IPS-NIHi7 (cell line): ENCODE results near the gene HSPH1.
"Not testable (repeated sequence)": the region's sequence is repeated elsewhere in the genome, so short reads cannot be mapped to it uniquely, and the experiment has no call there.

Experiments
- DNase-seq: peaks from one replicate; pipeline ENCODE4 v3.0.0; 2012; ENCODE audit warnings: mixed read lengths; ENCODE audit errors: extremely low spot score

Gene HSPH1

DNA sequence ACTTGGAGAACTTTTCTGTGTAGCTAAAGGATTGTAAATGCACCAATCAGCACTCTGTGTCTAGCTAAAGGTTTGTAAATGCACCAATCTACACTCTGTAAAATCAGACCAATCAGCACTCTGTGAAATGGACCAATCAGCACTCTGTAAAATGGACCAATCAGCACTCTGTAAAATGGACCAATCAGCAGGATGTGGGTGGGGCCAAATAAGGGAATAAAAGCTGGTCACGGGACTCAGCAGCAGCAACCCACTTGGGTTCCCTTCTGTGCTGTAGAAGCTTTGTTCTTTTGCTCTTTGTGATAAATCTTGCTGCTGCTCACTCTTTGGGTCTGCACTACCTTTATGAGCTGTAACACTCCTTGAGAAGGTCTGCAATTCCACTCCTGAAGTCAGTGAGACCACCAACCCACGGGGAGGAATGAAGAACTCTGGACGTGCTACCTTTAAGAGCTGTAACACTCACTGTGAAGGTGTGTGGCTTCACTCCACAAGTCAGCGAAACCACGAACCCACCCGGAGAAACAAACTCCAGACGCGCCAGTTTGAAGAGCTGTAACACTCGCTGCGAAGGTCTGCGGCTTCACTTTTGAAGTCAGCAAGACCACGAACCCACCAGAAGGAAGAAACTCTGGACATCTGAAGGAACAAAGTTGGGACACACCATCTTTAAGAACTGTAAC, 16.2 kb upstream of the HSPH1 start:
- DNase-seq = not testable (repeated sequence)

DNA sequence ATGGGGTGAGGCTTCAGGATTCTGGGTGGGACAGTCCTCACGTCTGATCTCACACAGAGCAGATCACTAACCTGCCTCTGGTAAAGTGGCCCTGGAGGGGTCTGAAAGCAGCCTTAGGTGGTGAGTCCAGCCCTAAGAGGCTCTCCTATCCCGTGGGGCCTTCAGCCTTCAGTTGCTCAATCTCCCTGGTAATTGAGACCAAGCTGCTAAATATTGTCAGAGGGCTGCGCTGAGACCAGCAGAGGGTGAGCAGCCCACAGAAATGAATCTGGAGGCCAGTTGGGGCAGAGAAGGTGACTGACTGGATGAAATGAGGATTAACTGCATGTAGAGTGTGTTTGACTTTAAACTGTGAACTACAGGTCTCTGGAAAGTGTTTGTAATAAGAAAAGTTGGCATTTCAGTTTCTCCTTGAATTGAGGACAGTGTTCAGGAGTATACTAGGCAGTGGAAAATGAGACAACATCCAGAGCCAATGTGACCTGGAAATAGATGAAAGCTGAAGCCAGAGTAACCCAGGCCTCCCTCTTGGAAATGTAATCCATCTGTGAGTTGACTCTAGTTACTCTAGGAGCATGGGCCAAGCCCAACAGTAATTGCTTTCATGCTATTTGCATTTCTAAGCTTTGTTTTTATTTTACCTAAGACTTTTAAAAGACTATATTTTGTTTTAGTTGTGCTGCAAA, 14.3 kb upstream of the HSPH1 start:
- no peak for DNase-seq

DNA sequence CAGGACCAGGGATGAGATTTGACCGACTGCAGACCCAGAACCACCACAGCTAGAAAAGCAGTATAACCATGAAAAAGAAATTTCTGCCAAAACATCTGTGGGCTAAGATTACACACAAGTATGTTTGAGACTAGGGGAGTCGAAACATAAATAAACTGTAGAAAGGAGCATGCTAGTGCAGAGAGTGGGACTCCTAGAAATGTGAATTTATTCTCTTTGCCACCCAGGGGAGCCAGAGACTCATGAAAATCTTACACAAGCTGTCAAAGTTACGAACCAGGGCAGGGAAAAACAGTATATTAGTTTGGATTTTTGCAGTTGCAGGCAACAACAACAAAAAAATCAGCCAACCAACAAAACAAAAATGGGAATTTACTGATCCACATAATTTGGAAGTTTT, 12.3 kb upstream of the HSPH1 start:
- DNase-seq = no peak

DNA sequence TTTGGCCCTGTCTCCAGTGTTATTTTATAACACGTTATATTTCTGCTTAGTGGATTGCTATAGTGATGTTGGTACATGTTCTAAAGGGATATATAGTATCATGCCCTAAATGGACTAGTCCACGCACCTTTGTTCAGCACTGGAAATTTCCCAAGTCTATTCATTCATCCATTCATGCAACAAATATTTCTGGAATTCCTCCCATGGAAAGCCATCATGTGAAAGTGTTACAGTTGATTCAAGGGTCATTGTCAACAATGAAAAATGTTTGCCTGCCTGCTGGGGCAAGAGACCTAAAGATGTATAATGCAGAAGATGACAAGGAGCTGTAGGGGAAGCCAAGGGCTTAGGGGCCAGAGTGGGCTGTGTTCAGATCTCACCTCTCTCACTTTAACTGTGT, 10.8 kb upstream of the HSPH1 start:
- no peak for DNase-seq

DNA sequence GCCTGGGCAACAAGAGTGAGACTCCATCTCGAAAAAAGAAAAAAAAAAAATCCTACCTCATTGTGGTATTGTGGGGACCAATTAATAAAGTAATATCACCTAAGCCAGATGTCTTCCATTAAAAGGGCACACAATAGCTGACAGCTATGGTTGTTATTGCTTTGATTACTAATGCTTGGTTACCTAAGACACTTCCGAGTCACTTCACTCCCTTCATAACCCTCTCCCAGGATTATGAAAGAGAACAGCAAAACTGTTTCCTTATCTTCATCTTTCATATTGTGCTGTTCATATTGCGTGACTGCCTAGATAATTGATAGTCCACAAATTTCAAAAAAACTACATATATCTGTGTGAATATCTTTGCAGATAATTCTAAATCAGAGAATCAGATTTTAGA, 10.3 kb upstream of the HSPH1 start:
- no peak for DNase-seq

DNA sequence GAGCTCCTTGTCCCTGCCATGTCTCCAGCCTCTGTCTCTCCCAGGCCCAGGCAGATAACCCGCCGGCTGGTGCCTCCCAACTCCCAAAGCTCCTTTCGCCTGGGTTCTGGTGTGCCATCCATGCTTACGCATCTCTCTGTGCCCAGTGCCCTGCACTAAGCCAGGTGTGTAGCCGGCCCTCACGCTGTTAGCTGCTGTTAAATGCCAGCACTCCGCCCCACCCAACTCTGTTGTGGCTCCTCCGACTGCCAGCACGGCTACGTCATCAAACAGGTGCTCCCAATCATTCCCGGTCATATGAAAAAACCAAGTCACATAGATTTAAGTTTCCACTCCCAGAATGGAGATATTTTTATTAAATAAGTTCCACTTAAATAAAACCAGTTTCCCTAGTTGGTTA, 7.0 kb upstream of the HSPH1 start:
- DNase-seq = no peak

DNA sequence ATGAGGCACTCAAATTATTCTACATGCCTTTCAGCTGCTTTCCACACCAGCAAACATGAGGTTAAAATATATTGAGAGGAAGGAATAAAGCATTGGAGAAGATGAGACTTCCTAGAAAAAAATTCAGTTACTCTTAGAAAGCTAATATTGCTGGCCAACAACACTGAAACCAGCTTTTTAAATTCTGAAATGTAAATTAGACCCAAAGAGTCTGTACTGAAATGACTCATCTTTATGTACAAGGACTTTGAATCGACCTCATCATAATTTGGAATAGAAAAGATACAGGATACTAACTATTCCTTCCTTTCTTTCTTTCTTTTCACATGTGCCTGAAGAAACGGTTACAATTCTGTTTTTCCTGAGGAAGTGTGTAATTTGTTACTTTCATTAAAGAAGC, 6.5 kb upstream of the HSPH1 start:
- DNase-seq = no peak

DNA sequence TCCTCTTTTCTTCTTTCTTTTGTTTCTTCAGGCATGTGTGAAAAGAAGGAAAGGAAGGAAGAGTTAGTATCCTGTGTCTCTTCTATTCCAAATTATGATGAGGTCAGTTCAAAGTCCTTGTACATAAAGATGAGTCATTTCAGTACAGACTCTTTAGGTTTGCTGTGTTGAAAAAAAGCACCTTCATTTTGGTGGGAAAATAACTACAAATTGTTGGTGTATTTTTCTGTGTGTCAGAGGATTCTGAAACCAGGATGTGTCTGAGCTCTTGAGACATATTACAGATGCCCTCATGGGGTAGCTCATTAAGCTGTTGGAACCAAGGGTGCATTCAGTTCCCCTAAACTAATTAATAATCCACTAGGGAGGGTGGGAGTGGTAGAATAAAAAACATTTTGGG, 5.8 kb upstream of the HSPH1 start:
- DNase-seq = no peak

DNA sequence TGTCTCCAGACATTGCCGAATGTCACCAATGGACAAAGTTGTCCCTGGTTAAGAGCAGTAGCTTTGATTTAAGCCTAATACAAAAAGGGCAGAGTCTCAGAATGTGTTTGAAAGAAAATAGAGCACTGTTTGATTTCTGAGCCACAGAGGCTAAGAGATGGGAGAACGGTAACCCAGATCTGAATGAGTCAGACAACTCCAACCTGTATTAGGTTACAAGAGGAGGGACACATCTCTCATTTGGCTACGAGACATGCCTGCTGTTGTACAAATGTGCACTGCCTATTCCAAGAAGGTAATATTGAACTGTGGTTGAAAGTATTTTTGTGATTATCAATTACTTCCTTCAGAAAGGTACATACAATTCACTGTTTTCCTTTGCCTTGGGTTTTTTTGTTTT, 4.9 kb upstream of the HSPH1 start:
- DNase-seq = no peak

DNA sequence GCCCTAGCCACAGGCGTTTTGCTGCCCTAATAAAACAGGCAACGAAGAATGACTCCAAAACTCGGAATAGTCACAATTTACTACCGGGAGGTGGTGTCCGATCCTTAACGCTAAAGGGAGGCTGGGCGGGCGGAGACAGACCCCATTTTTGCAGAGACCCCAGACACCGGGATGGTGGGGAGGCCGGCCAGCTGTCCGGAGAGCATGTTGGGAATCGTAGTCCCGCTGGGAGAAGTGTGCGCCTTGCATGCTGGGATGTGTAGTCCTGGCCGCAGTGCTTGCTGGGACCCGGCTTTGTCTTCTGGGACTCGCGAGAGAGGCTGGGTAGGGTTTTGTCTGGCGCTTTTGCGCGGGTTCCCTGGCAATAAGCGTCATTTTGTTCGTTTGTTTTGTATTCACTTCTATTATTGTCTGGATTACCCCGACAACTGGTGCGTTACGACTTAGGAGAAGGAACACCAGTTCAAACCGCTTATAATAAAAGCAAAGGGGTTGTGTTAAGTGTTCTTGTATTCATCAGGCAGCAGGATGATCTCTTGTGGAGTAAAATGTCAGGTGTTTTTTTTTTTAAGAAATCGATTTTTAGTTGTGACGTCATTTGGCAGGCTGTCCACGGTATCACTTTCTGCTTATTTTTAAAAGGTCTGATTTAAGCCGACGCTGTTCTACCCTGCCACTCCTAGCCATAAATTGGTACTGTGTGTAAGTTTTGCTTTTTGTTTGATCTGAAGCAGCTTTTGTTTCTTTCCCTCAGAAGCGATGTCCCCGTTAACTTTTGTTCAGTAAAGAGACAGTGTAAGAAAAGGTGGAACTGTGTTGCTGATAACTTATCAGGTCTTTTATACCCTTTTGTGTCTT, 676 bp upstream of the HSPH1 start:
- DNase-seq = peak; percentile 94

DNA sequence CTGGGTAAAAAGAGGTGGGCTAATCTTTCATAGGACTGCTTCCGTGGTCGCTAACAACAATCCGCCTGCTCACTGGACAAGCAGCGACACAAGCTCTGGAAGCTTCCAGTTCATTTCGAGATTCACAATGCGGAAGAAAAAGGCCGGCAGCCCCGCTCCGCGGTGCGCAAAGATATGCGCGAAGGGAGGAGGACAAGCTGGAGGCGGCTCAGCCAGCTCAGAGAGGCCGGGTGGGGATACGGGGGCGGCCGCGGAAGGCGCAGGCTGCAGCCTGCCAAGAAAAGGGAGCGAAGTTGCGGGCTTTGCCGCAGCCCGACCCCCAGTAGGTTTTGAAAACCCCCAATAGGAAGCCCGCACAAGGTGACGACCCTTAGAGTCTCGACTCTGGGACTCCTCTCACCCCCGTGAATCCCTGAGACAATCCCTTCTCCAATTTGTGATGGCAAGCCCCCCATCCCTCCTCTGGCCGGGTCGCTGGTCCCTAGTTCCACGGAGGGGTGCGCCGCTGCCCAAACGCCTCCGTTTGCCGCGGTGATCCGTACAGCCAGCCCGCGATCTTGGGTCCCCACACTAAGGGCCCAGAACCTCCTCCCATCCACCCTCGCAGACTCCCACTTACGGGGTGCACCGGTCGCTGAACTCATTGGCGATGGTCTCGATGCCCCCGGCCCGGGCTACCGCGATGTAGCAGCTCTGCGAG, 697 bp downstream of the HSPH1 start:
- peak; percentile 46 for DNase-seq

DNA sequence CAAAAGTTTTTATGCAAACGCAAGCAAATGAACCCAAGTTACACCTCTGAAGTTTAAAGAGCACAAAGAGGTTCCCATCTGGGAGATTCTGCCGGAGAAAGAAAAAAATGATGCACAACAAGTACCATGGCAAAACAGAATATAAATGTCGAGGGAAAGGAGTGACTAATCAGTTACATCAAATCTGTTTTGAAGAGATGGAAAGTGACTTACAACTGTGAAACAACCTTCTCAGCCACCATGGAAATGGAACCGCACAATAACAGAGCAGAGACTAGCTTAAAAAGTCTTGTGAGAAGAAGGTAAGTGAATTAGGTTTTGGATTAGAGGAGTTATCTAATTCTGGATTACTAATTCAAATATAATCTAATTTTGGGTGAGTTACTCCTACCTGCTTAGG, 2.4 kb downstream of the HSPH1 start:
- no peak for DNase-seq

DNA sequence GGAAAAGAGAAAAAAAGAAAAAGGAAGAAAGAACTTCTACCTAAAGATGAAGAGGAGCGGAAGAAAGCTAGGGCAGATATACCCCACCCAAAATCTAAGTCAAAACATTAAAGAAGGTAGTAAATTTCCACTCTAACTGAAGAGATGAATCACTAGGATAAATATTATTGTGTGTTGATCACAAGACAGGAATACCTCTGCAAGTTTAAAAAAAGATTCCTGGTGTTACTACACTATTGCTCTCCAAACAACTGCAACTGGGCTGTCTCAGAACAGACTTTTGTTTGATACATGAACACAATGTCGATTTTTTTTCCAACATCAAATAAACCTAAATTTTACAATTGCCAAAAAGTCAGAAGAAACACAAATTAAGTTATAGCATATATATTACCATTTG, 6.8 kb downstream of the HSPH1 start:
- DNase-seq = no peak

DNA sequence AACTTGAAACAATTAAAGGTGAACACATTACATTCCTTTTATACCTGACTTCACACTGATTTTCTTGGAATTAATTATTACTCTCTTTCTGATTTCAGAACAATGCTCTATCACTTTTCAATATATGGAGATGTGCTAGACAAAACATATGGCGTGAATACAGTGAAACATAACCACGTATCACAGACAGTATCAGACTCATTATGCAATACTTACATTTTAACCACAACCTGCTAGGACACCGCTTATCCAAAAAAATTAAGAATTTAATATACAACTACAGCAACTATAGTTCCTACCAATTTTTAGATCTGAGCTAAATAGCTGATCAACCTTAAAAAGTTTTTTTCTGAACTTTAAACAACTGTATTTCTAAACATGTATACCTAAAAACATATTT, 9.9 kb downstream of the HSPH1 start:
- no peak for DNase-seq

DNA sequence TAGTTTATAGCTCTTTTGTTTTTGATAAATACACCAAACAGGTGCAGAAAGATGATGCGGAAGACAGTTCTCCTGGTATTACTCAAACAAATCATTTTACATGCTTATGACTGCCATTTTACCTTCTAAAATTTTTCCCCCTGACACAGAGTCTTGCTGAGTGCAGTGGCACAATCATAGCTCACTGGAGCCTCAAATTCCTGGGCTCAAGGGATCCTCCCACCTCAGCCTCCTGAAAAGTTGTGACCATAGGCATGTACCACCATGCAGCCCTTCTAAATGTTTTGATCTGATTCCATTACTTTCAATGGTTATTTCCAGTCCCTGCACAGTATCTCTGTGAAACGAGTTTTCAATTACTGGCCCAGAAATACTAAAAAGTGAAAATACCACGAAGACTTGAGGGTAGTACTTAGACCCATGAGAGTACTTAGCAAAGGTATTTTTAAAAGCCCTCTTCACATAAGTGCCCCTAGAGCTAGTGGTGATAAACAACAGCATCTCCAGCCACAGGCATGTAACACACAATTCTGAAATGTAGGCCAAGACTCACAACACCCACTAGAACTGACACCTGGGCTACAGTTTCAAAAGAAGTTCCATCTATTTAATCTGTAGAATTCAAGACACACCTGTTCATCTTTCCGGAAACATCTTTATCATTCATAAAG, 11.3 kb downstream of the HSPH1 start:
- no peak for DNase-seq

DNA sequence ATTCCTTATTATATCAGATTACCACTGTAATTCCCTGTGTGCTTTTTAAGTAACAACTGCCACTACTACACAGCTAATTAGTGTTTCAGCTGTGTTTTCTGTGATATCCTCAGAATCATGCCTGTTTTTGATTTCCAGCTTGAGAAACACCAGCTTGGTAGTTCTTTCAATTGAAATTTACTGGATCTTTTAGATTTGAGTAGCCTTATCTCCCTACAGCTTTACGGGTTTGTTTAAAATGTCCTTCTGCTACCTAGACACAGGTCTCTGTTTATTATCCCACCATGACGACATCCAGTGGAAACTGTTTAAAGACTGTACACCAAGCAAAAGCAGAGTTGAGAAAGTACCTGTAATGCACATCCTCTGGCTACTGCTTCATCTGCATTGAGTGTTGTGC, 12.1 kb downstream of the HSPH1 start:
- no peak for DNase-seq

DNA sequence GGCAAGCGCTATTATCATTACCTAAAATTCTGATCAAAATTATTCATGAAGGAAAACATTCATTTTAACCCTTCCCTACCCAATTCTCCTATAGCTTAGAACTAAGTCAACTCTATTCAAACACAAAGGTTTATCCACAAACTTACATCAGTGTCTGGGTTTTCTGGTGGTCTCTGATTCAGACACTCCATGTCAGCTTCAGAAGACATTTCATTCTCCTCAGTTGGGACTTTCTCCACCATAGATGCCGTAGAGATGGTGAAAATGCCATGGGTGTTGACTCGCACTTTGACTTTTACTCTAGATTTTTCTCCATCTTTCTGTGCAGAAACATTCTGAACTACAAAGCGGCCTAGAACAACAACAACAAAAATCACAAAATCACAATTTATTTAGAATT, 16.3 kb downstream of the HSPH1 start:
- no peak for DNase-seq

DNA sequence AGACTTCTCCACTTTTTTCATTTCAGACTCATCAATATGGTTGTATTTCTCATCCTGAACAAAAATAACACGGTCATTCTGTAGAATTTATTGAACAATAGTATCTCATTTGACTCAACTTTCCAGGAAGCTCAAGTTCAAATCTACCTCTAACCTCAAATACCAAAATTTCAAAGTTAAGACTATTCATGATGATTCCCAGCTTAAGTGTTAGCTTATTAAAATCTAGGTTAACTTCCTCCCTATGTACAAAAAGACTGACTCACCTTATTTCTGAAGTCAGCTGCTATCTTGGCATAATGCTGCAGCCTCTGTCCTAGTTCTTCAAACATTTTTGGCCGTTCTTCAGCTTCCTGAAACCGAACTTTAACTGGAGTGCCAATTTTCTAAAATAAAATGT, 23.2 kb downstream of the HSPH1 start:
- no peak for DNase-seq

DNA sequence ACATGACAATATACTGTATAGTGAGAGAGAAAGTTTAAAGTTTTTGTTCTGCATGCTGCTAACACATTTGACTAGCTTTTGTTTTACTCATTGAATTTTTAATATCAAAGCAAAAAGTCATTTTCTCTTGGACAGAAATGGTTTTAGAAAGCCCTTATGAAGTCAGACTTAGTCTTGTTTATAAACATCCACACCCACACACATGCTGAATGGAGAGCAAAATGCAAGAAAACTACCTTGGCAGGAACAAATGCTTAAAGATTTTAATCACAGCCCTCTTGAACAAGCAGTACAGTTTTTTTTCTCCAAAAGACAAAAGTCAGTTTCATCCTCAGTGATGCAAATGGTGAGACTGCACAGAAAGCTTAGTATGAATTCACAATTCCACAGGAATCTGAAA, 25.0 kb downstream of the HSPH1 start:
- DNase-seq = no peak

DNA sequence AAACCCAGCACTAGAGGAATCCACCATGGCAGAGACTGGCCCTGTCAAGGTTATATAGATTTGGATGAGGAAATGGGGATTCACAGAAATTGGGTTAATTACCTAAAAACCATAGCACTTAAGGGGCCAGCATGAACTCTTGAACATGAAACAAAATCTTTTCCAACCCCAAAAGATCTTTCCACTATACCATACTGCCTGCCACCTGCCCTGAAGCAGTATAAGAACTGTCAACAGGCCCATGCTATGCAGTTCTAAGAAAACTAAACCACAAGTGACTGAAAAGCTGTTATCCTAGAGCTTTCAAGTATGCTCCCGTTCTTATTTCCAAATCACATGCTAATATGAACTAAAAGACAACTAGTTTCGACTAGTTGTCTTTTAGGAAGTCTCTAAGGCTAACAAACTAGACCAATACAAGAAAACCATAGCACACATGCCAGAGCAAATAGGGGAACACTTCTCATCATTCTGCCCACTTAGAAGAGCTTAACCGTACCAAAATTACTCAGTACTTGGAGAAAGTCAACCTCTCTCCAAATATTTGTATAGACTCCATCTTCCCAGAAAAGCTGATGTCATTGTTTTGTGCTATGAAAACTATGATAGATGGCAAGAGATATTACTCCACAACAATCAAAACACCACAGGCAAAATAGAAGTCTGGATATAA, 27.5 kb downstream of the HSPH1 start:
- DNase-seq = no peak

DNA sequence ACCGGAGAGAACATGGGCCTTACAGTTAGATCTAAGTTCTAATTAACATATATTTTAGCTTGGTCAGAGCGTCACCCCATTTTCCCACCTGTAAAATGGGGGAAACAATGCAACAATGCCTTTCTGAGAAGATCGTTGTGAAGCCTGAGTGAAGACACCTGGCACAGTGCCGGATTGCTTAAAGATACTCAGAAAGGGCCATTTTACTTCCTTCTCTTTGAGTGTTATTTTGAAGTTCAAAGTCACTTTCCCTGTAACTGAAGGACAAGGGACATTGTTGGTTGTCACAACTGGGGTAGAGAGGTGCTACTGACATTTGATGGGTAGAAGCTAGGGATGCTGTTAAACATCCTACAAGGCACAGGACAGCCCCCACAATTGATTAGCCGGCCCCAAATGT, 28.1 kb downstream of the HSPH1 start:
- no peak for DNase-seq
